Measurements from ENCODE around the gene NRXN3. TPM values are rescaled to one million over a fixed set of nuclear protein-coding genes. Genes with fewer than 3 reads are reported as not detected.

Gene NRXN3
- total RNA-seq, 5 donors from 2014 or later (not counting 1 experiment from before 2014, with no cell fraction given) = not detected

- Mint-ChIP-seq H3K36me3 (no peaks in the 10 kb centered on the region), H3K27me3 (no peaks in the 10 kb centered on the region), H3K9me3 (peaks cover 11 to 28% (median 16%) of the 10 kb centered on the region in 3 donors), H3K27ac (no peak overlapping the region), H3K4me3 (no peak overlapping the region), H3K4me1 (no peaks in the 10 kb centered on the region)
- no CpG with 5 or more reads among the region's 1 CpG for WGBS (ENCODE audit: insufficient coverage)
- Histone ChIP-seq H3K27me3 (replicated peaks in 1 of 2; ENCODE audit: control insufficient read depth in 2 of 2, extremely low read depth in 1 of 2, insufficient read depth in 2 of 2, low read length in 1 of 2) (no peaks in the 10 kb centered on the region), H3K36me3 (ENCODE audit: control insufficient read depth in 2 of 2, extremely low read depth in 1 of 2, insufficient read depth in 1 of 2, low read length in 1 of 2) (no peaks in the 10 kb centered on the region), H3K9me3 (no peaks in the 10 kb centered on the region), H3K27ac (ENCODE audit: low read length) (no peak overlapping the region), H3K4me3 (ENCODE audit: control insufficient read depth in 1 of 2, extremely low read depth in 1 of 2, low read length in 1 of 2) (no peak overlapping the region), H3K4me1 (ENCODE audit: control insufficient read depth in 1 of 2, extremely low read depth in 1 of 2, insufficient read depth in 2 of 2, low read length in 2 of 2) (no peaks in the 10 kb centered on the region)
- ChIA-PET CTCF (no interaction called here), POLR2A (interaction anchor here in 1 of 2 donors (0.5 kb wide), 1 partner anchor 60 kb away, joined by 3 read pairs; no protein-coding TSS in a partner anchor)
- ATAC-seq (replicated peaks in 1 of 4) (no peak), DNase-seq (no peak)
Measured at GRCh38 chr14:79915406-79915805, 1745.2 kb downstream of the NRXN3 start.

DNA sequence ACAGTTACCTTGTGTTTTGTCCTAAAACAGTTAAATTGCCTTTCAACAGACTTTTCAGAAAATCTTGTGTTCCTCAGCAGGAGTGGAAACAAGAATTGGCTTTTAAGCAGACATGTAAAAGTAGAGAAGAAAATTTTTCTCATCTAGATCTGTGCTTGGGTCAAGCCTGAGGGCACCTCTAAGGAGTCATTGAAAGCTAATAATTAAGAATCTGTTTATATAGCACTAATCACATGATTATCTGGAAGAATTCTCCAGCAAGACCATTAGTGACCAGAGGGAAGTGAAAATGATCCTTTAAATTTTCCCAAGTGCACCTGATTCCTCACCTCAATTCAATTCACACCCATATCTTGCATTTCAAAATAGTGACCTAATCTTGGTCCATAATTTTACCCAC is 1746.1 kb downstream of the NRXN3 start:
- ATAC-seq (replicated peaks in 1 of 4) (no peak), DNase-seq (no peak)

DNA sequence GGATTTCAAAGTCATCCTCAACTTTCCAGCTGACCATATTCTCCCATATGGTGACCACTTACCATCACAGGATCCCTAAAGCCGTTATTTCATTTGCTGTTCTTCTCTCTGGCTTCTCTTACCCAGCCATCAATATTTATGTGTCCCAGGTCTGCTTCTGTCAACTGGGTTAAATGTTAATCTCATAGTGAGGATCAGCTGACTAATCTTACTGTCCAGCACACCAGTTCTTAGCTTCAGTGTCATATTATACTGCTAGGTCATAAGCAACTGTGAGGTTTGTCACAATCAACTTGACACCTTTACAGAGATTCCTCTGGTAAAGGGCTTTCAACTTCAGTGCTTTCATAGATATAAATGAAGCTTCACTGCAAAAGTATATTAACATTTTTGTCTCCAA is 1746.7 kb downstream of the NRXN3 start:
- ChIA-PET POLR2A (no interaction called here), CTCF (no interaction called here)
- Histone ChIP-seq H3K36me3 (ENCODE audit: control insufficient read depth in 2 of 2, extremely low read depth in 1 of 2, insufficient read depth in 1 of 2, low read length in 1 of 2) (no peaks in the 10 kb centered on the region), H3K4me1 (ENCODE audit: control insufficient read depth in 1 of 2, extremely low read depth in 1 of 2, insufficient read depth in 2 of 2, low read length in 2 of 2) (no peaks in the 10 kb centered on the region), H3K4me3 (ENCODE audit: control insufficient read depth in 1 of 2, extremely low read depth in 1 of 2, low read length in 1 of 2) (no peak overlapping the region), H3K27ac (ENCODE audit: low read length) (no peak overlapping the region), H3K27me3 (replicated peaks in 1 of 2; ENCODE audit: control insufficient read depth in 2 of 2, extremely low read depth in 1 of 2, insufficient read depth in 2 of 2, low read length in 1 of 2) (no peaks in the 10 kb centered on the region), H3K9me3 (no peaks in the 10 kb centered on the region)
- no peak overlapping the region for H3K27ac Mint-ChIP-seq
- no peak for DNase-seq
- ATAC-seq (replicated peaks in 1 of 4) = no peak
- no peaks in the 10 kb centered on the region for H3K27me3 Mint-ChIP-seq
- WGBS (ENCODE audit: insufficient coverage) = no CpG with 5 or more reads among the region's 1 CpG
- no peaks in the 10 kb centered on the region for H3K4me1 Mint-ChIP-seq
- H3K36me3 Mint-ChIP-seq = no peaks in the 10 kb centered on the region
- no peak overlapping the region for H3K4me3 Mint-ChIP-seq
- peaks cover 15 to 27% (median 16%) of the 10 kb centered on the region in 3 donors for H3K9me3 Mint-ChIP-seq

More for the DNA sequence above, 1746.1 kb downstream of the NRXN3 start:
- ChIA-PET CTCF (no interaction called here), POLR2A (no interaction called here)
- H3K36me3 Mint-ChIP-seq = no peaks in the 10 kb centered on the region
- H3K27ac Mint-ChIP-seq = no peak overlapping the region
- H3K27ac ChIP-seq (ENCODE audit: low read length) = no peak overlapping the region
- no peaks in the 10 kb centered on the region for H3K27me3 ChIP-seq (replicated peaks in 1 of 2; ENCODE audit: control insufficient read depth in 2 of 2, extremely low read depth in 1 of 2, insufficient read depth in 2 of 2, low read length in 1 of 2)
- no peaks in the 10 kb centered on the region for H3K27me3 Mint-ChIP-seq
- no peaks in the 10 kb centered on the region for H3K9me3 ChIP-seq
- no peaks in the 10 kb centered on the region for H3K4me1 Mint-ChIP-seq
- H3K4me3 ChIP-seq (ENCODE audit: control insufficient read depth in 1 of 2, extremely low read depth in 1 of 2, low read length in 1 of 2) = no peak overlapping the region
- H3K4me1 ChIP-seq (ENCODE audit: control insufficient read depth in 1 of 2, extremely low read depth in 1 of 2, insufficient read depth in 2 of 2, low read length in 2 of 2) = no peaks in the 10 kb centered on the region
- peaks cover 15 to 27% (median 16%) of the 10 kb centered on the region in 3 donors for H3K9me3 Mint-ChIP-seq
- H3K4me3 Mint-ChIP-seq = no peak overlapping the region
- H3K36me3 ChIP-seq (ENCODE audit: control insufficient read depth in 2 of 2, extremely low read depth in 1 of 2, insufficient read depth in 1 of 2, low read length in 1 of 2) = no peaks in the 10 kb centered on the region
